BLaER1 (cell line): ENCODE measurements around the gene LTN1.

Source experiments
- H3K27ac ChIP-seq: shearing (Covaris generic); formaldehyde crosslinking; 2 replicates; pipeline ENCODE4 v1.8.1; 2022
- H3K27me3 ChIP-seq: shearing (Covaris generic); formaldehyde crosslinking; 2 replicates; pipeline ENCODE4 v1.8.1; 2022
- H3K36me3 ChIP-seq: shearing (Covaris generic); formaldehyde crosslinking; 2 replicates; pipeline ENCODE4 v1.8.1; 2022
- H3K4me1 ChIP-seq: shearing (Covaris generic); formaldehyde crosslinking; 2 replicates; pipeline ENCODE4 v1.8.1; 2022
- H3K4me2 ChIP-seq: shearing (Covaris generic); formaldehyde crosslinking; 2 replicates; pipeline ENCODE4 v1.8.1; 2022
- H3K4me3 ChIP-seq: shearing (Covaris generic); formaldehyde crosslinking; 2 replicates; pipeline ENCODE4 v1.8.1; 2022
- H3K9ac ChIP-seq: shearing (Covaris generic); formaldehyde crosslinking; 2 replicates; pipeline ENCODE4 v1.8.1; 2022
- H3K9me3 ChIP-seq: shearing (Covaris generic); formaldehyde crosslinking; 2 replicates; pipeline ENCODE4 v1.8.1; 2022
- H4K20me1 ChIP-seq: shearing (Covaris generic); formaldehyde crosslinking; 2 replicates; pipeline ENCODE4 v1.8.1; 2022
- Cebpa-rat ChIP-seq: shearing (Covaris generic); IDR thresholded peaks from 2 replicates; pipeline ENCODE4 v1.8.1; 2022

Gene LTN1

GRCh38 chr21:28962465-28962864 is 30.2 kb downstream of the LTN1 start:
- Histone ChIP-seq H3K9me3 (peaks cover 5% of the 10 kb centered on the region; the same call in 1 of the 2 replicates), H3K36me3 (peaks cover 81% of the 10 kb centered on the region), H3K4me1 (no peaks in the 10 kb centered on the region), H3K27me3 (no peaks in the 10 kb centered on the region), H3K4me2 (no peak overlapping the region), H4K20me1 (peaks cover 4% of the 10 kb centered on the region; the same call in 1 of the 2 replicates), H3K27ac (no peak overlapping the region), H3K9ac (no peak overlapping the region), H3K4me3 (no peak overlapping the region)
- TF ChIP-seq Cebpa-rat: no peak

GRCh38 chr21:28961927-28962326 is 30.8 kb downstream of the LTN1 start:
- no peak overlapping the region for H3K4me3 ChIP-seq
- H3K4me2 ChIP-seq: no peak overlapping the region
- no peak overlapping the region for H3K9ac ChIP-seq
- no peak for TF ChIP-seq Cebpa-rat
- H3K9me3 ChIP-seq: peaks cover 5% of the 10 kb centered on the region; the same call in 1 of the 2 replicates
- no peaks in the 10 kb centered on the region for H3K27me3 ChIP-seq
- H3K4me1 ChIP-seq: no peaks in the 10 kb centered on the region
- no peaks in the 10 kb centered on the region for H4K20me1 ChIP-seq
- peaks cover 81% of the 10 kb centered on the region for H3K36me3 ChIP-seq
- H3K27ac ChIP-seq: no peak overlapping the region

GRCh38 chr21:28960245-28960644 is 32.4 kb downstream of the LTN1 start:
- no peaks in the 10 kb centered on the region for H3K27me3 ChIP-seq
- H3K9ac ChIP-seq: no peak overlapping the region
- H3K27ac ChIP-seq: no peak overlapping the region
- H3K36me3 ChIP-seq: peaks cover 77% of the 10 kb centered on the region
- no peak overlapping the region for H3K4me3 ChIP-seq
- H3K9me3 ChIP-seq: peaks cover 5% of the 10 kb centered on the region; the same call in 1 of the 2 replicates
- H4K20me1 ChIP-seq: no peaks in the 10 kb centered on the region
- TF ChIP-seq Cebpa-rat: no peak
- no peaks in the 10 kb centered on the region for H3K4me1 ChIP-seq
- no peak overlapping the region for H3K4me2 ChIP-seq

- H3K27me3 ChIP-seq: no peaks in the 10 kb centered on the region
- no peak overlapping the region for H3K4me2 ChIP-seq
- H3K36me3 ChIP-seq: peaks cover 81% of the 10 kb centered on the region
- TF ChIP-seq Cebpa-rat: no peak
- no peak overlapping the region for H3K9ac ChIP-seq
- H4K20me1 ChIP-seq: no peaks in the 10 kb centered on the region
- no peaks in the 10 kb centered on the region for H3K4me1 ChIP-seq
- peaks cover 5% of the 10 kb centered on the region; the same call in 1 of the 2 replicates for H3K9me3 ChIP-seq
- no peak overlapping the region for H3K4me3 ChIP-seq
- no peak overlapping the region for H3K27ac ChIP-seq
These were observed 33.1 kb downstream of the LTN1 start for GRCh38 chr21:28959367-28960099.

GRCh38 chr21:28953247-28953646 is 39.4 kb downstream of the LTN1 start:
- H3K27ac ChIP-seq: no peak overlapping the region
- no peak overlapping the region for H3K4me2 ChIP-seq
- no peak overlapping the region for H3K4me3 ChIP-seq
- H3K9me3 ChIP-seq: no peaks in the 10 kb centered on the region
- no peak overlapping the region for H3K9ac ChIP-seq
- H3K4me1 ChIP-seq: no peaks in the 10 kb centered on the region
- H4K20me1 ChIP-seq: no peaks in the 10 kb centered on the region
- peaks cover 83% of the 10 kb centered on the region for H3K36me3 ChIP-seq
- no peaks in the 10 kb centered on the region for H3K27me3 ChIP-seq
- no peak for TF ChIP-seq Cebpa-rat

- no peaks in the 10 kb centered on the region for H4K20me1 ChIP-seq
- TF ChIP-seq Cebpa-rat: no peak
- no peaks in the 10 kb centered on the region for H3K9me3 ChIP-seq
- peaks cover 80% of the 10 kb centered on the region for H3K36me3 ChIP-seq
- no peaks in the 10 kb centered on the region for H3K27me3 ChIP-seq
- H3K4me1 ChIP-seq: no peaks in the 10 kb centered on the region
- no peak overlapping the region for H3K4me2 ChIP-seq
- H3K9ac ChIP-seq: no peak overlapping the region
- no peak overlapping the region for H3K4me3 ChIP-seq
- no peak overlapping the region for H3K27ac ChIP-seq
These were observed 40.0 kb downstream of the LTN1 start for GRCh38 chr21:28952686-28953085.

- Histone ChIP-seq H3K27ac (no peak overlapping the region), H3K4me1 (no peaks in the 10 kb centered on the region), H3K9me3 (no peaks in the 10 kb centered on the region), H3K36me3 (peaks cover 77% of the 10 kb centered on the region), H4K20me1 (no peaks in the 10 kb centered on the region), H3K4me2 (no peak overlapping the region), H3K27me3 (no peaks in the 10 kb centered on the region), H3K9ac (no peak overlapping the region), H3K4me3 (no peak overlapping the region)
- TF ChIP-seq Cebpa-rat: no peak
These were observed 43.4 kb downstream of the LTN1 start for GRCh38 chr21:28949318-28949717.

- no peak for TF ChIP-seq Cebpa-rat
These were observed 48.4 kb downstream of the LTN1 start for GRCh38 chr21:28944296-28944695.

GRCh38 chr21:28943631-28944030 is 49.0 kb downstream of the LTN1 start:
- no peaks in the 10 kb centered on the region for H3K27me3 ChIP-seq
- no peak for TF ChIP-seq Cebpa-rat
- H3K4me1 ChIP-seq: no peaks in the 10 kb centered on the region
- no peak overlapping the region for H3K4me3 ChIP-seq
- H3K9ac ChIP-seq: no peak overlapping the region
- H4K20me1 ChIP-seq: no peaks in the 10 kb centered on the region
- no peak overlapping the region for H3K4me2 ChIP-seq
- H3K27ac ChIP-seq: no peak overlapping the region
- peaks cover 57% of the 10 kb centered on the region for H3K36me3 ChIP-seq
- no peaks in the 10 kb centered on the region for H3K9me3 ChIP-seq

More at GRCh38 chr21:28944296-28944695, 48.4 kb downstream of the LTN1 start:
- Histone ChIP-seq H3K4me2 (no peak overlapping the region), H3K36me3 (peaks cover 59% of the 10 kb centered on the region), H3K9me3 (no peaks in the 10 kb centered on the region), H3K4me1 (no peaks in the 10 kb centered on the region), H3K9ac (no peak overlapping the region), H3K4me3 (no peak overlapping the region), H4K20me1 (no peaks in the 10 kb centered on the region), H3K27me3 (no peaks in the 10 kb centered on the region), H3K27ac (no peak overlapping the region)

GRCh38 chr21:28938726-28939125 is 54.0 kb downstream of the LTN1 start:
- no peaks in the 10 kb centered on the region for H4K20me1 ChIP-seq
- H3K9me3 ChIP-seq: no peaks in the 10 kb centered on the region
- no peak overlapping the region for H3K4me3 ChIP-seq
- H3K4me1 ChIP-seq: no peaks in the 10 kb centered on the region
- no peaks in the 10 kb centered on the region for H3K27me3 ChIP-seq
- peaks cover 61% of the 10 kb centered on the region for H3K36me3 ChIP-seq
- H3K27ac ChIP-seq: no peak overlapping the region
- H3K9ac ChIP-seq: no peak overlapping the region
- TF ChIP-seq Cebpa-rat: no peak
- H3K4me2 ChIP-seq: no peak overlapping the region
